Stimulated activated CD4-positive, alpha-beta T cell treated with anti-CD3 and anti-CD28 coated beads, TNF-alpha, amount 100 ng/mL, for 48 hours (primary cell): ENCODE results near the gene SERPINB13.

ENCODE experiments used
- DNase-seq, 3 donors: peaks; one replicate each; pipeline ENCODE4 v3.0.0-alpha.2; 2020; ENCODE audit warnings: low read depth in 3 of 3

Gene SERPINB13

GRCh38 chr18:63646936-63647335, 59.8 kb downstream of the SERPINB13 start:
- DNase-seq: no peak

DNA sequence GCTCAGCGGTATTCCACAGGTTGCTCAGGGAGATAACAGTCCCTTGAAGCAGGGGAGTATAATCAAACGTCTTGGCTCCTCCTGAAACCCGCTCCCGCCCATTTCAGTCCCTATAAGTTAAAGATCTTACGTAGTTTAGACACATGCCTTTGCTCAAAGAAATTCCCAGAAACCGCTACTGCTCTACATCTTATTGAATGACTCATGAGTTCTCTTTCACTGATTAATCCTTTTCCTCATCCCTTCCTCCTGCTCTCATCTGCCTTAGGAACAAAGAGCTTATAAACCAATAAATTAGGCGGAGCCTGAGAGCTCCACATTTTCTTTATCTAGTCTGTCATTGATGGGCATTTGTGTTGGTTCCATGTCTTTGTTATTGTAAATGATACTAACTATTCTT, 61.1 kb downstream of the SERPINB13 start:
- DNase-seq: no peak
